Stimulated activated CD8-positive, alpha-beta memory T cell treated with anti-CD3 and anti-CD28 coated beads, Interleukin-7, amount 100 ng/mL, for 48 hours (primary cell): ENCODE results near the gene CALHM2.

ENCODE experiments used
- DNase-seq, 2 donors: peaks; one replicate each; pipeline ENCODE4 v3.0.0-alpha.2; 2020; ENCODE audit warnings: low read depth in 1 of 2; ENCODE audit errors: extremely low read depth in 1 of 2

CALHM2 gene

DNA sequence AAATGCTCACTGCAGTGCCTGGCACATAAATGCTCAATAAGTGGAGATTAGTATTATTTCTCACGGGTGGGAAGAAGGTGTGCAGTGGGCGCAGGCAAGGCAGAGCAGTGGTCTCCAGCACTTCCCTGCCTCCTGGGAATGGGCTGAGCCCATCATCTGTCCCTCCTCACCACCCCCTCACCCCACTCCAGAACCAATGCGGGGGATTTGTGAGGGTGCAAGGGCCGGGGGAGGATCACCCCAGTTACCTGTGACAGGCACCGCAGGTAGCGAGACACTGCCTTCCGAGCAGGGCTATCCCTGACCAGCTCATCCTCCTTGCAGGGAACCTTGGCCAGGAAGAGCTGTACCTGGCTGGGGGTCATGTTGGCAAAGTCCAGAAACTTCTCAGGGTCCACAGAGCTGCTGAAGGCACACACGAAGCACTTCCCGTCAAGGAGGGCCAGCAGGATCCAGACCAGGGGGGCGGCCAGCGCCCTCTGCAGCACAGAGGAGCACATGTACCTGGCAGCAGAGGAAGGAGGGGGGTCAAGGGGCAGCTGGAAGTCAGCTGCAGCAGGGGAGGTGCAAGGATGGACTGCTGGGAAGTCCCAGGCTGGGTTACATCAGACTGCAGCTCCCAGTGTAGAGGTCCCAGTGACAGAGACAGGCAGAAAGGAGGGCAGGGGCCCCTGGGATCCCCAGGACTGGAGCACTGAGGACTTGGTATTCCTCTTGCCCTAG, 24.0 kb upstream of the CALHM2 start:
- no peak for DNase-seq

- DNase-seq, result no peak
These were observed 23.3 kb upstream of the CALHM2 start for GRCh38 chr10:103475437-103475836.

GRCh38 chr10:103474077-103474476, 21.9 kb upstream of the CALHM2 start:
- DNase-seq, result no peak

DNA sequence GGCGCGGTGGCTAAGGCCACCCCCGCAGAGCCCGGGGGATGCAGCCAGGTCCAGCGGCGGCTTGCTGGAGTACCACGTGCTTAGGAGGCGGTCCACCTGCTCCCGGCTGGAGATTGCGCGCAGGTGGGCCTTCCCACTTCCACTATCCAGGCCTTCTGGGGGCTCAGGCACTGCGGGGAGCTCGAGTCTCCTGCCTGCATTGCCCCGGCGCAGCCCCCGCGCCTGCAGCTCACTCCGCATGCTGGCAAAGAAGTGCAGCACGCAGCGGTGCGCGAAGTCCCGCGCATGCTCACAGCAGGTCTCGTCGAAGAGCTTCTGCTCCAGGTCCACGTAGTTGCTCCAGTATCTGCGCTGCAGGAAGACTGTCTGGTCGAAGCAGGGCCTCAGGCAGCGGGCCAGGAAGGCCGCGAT, 21.1 kb upstream of the CALHM2 start:
- DNase-seq, result no peak

DNA sequence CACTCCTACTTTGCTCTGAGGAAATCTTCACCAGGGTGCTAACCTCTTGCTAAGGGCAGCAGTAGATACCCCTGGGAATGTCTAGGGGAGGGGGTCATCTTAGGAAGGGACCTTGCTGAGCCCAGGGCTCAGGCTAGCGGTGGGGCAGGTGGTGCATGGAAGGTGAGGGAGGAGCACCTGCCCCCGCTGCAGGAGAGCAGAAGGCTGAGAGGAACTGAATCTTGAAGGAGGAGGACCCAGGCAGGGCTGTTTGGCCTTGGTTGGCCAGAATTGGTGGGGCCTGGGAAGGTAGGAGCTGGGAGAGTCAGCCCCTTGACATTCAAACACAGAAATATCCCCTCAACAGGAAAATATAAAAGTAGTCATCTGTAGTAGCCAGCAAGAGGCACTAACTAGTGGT, 19.8 kb upstream of the CALHM2 start:
- no peak for DNase-seq

DNA sequence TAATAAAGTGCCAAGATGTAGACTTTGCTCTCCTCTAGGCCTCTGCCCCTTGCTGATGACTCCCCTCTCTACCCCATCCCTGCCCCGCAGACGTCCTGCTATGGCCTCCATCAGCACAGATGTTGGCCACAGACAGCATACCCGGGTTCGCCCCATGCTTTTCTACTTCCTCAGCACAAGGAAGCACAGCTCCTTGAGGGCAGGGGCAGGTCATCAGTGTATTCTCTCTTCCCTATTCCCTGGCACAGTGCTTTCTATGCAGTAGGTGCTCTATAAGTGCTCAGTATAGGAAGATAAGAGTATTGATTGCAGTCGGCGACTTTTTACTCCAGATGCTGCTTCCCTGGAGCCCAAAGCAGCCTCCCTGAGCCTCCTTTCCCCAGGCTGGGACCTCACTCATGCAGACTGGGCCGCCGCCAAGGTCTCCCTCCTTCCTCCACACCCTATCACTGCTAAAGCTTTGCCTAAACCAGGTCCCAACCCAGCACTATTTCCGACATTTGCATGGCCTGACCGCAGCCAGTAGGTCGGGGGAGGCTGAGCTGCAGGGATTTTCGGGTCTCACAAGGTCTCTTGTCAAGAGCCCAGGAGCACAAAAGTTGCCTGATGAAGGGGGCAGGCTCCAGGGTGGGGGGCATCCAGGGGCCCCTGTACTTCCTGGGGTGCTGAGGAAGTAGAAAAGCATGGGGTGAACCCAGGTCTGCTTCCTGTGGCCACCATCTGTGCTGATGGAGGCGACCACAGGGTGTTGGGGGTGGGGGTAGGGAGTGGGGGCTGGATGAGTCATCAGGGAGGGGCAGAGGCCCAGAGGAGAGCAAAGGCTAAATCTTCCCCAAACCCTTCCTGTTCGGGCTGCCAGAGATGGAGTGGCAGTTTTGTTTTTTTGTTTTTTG, 18.8 kb upstream of the CALHM2 start:
- DNase-seq, result peak; percentile 47 to 65

DNA sequence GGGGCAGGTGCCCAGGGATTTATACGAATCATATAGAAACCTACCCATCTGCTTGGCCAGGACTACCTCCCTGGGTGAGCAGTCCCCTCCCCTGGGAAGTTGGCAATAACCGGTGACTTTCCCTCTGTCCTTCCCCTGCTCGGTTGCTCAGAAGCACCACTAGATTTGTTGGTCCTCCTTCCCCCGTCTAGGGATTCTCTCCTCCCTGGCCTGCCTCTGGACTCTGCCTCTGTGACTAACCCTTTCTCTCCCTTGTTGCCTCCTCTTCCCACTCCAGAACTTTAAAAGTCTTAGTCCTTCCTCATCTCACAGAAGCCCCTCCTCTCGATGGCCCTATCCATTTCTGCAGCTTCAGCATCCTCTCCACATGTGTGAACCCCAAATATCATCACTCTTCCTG, 17.0 kb upstream of the CALHM2 start:
- no peak for DNase-seq

- no peak for DNase-seq
These were observed 15.2 kb upstream of the CALHM2 start for GRCh38 chr10:103467406-103467805.

DNA sequence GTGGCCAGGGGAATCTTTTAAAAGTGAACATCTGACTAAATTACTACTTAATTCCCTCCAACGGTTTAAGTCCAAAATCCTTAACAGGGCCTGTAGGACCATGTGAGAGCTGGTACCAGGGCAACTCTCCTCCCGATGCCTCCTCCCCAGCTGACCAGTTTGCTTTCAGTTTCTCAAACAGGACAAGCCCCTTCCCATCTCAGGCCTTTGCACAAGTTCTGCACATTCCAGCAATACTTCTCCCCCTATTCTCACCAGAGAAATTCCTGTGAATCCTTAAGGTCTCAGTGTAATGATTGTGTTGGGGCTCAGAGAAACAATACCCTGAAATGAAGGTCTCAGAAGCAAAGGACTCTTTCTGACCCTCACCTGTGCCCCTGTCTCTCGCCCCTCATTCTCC, 14.6 kb upstream of the CALHM2 start:
- DNase-seq, result no peak

GRCh38 chr10:103465411-103466179, 13.4 kb upstream of the CALHM2 start:
- no peak for DNase-seq

GRCh38 chr10:103463499-103463898, 11.3 kb upstream of the CALHM2 start:
- no peak for DNase-seq

- DNase-seq, result no peak
These were observed 7.4 kb upstream of the CALHM2 start for GRCh38 chr10:103459615-103460014.

DNA sequence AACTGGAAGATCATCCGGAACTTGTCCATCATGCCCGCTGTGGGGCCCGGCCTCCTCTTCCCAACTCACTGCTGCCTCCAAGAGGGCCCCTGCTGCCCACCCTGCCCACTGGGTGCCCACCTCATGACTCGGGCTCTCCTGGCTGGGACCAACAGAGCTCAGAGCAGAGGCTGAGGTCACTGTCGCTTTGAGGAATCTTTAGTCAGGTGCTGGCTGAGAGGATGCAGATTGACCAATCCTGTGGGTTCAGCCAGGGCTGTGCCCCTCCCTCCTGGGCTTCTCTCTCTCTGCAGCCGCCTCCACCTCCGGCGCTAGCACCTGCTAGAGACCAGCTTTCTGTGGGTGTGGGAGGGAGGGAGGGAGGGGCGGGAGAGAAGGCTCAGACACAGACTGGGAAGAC, 6.5 kb upstream of the CALHM2 start, which contains the start of gene CALHM1:
Gene CALHM1, minus strand, starts transcription at position 181 of the 400 bp plus-strand sequence. Its CDS starts 149 bp downstream, at position 32.
- no peak for DNase-seq

DNA sequence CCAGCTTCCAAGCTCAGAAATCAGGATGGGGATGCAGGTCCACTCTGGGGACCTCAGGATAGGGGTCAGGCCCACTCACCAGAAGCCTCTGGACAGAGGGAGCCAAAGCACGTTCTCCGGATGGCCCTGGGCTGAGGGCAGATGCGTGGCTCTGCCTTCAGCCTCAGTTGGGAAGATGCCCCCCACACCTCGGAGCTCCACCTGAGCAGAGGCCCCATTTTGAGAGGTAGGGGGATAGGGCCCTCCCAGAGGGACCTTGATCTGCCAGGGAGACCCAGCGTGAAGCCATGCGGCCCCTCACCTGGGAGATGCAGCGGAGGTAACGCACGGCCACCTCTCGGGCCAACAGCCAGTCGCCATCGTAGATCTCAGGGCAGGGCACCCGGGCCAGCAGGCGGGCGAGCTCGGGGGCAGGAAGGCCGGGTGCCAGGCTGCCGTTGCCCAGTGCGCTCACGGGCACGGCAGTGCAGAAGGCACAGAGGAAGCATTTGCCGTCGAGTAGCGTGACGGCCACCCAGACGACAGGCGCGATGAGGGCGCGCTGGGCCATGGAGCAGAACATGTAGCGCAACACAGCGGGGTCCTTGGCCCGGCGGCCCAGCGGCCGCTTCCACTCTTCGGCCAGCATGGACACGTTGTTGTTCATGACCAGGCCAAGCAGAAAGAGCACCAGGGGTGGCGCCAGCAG, 5.9 kb upstream of the CALHM2 start:
- no peak for DNase-seq

- DNase-seq, result no peak
These were observed 5.1 kb upstream of the CALHM2 start for GRCh38 chr10:103457176-103457712.

GRCh38 chr10:103456074-103456660, 4.0 kb upstream of the CALHM2 start:
- DNase-seq, result no peak

GRCh38 chr10:103455235-103455634, 3.1 kb upstream of the CALHM2 start:
- no peak for DNase-seq

- DNase-seq, result no peak
These were observed 1.9 kb upstream of the CALHM2 start for GRCh38 chr10:103454026-103454425.

DNA sequence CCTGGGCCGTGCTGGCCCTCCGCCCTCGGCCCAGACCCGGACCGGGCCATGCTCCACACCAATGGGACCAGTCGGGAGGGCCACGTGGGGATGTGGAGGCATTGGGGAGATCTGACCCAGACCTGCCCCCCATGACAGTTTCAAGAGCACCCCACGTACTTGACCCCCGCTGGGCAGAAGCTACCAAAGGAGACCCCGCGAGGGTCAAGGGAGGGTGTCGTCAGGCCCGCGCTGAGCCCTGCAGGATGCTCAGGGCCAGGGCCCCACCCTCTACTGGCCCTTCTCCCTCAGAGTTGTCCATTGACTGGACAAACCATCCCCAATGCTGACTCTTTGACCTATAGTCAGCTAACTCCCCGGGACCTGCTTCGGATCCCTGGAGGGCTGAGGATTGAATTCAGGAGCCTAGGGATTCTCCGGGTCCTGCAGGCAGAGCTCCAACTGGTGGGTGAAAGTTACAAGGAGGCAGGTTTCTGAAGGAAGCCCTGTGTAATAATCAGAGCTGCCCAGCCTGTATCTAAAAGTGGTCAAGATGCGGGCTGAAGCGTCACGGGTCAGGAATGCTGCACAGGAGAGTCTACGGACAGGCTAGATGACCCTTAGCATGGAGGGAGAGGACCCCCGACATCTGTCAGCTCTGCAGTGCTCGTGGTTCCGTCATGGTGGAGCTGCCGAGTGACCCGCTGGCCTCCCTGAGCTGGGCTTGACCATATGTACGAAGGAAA, 498 bp upstream of the CALHM2 start:
- DNase-seq, result no peak
